Measurements from ENCODE around the gene CELSR2.

The CELSR2 gene

DNA sequence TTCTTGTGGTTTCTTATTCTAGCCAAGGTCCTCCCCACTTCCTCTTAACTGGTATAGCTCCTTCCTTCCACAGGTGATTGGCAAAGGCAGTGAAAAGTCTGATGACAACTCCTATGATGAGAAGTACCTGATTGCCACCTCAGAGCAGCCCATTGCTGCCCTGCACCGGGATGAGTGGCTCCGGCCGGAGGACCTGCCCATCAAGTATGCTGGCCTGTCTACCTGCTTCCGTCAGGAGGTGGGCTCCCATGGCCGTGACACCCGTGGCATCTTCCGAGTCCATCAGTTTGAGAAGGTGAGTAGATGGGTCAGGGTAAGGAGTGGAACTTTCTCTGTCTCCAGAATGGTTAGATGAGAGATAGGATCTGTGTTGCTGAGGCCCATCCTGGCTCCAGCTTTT, 14.2 kb upstream of the CELSR2 start:
- no peak for DNase-seq

GRCh38 chr1:109237512-109237911, 11.8 kb upstream of the CELSR2 start:
- DNase-seq, result no peak

DNA sequence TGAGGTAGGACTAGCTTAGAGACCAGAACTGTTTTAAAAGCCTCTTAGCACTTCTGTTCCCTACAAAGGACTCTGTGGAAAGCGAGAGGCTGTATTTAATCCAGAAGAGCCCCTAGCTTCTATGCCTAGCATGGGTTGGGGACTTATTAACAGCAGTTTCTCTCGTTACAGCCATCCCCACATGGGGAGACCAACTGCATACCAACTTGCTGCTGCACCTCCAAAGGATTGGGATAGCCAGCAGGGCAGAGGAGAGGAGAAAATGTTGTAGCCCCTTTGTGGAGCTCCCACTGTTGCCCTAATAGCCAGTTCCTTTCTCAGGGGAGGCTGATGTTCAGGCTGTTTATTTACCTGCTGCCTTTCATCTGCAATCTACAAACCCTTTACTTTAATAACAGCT, 11.0 kb upstream of the CELSR2 start:
- no peak for DNase-seq

GRCh38 chr1:109239047-109239408, 10.3 kb upstream of the CELSR2 start:
- no peak for DNase-seq

DNA sequence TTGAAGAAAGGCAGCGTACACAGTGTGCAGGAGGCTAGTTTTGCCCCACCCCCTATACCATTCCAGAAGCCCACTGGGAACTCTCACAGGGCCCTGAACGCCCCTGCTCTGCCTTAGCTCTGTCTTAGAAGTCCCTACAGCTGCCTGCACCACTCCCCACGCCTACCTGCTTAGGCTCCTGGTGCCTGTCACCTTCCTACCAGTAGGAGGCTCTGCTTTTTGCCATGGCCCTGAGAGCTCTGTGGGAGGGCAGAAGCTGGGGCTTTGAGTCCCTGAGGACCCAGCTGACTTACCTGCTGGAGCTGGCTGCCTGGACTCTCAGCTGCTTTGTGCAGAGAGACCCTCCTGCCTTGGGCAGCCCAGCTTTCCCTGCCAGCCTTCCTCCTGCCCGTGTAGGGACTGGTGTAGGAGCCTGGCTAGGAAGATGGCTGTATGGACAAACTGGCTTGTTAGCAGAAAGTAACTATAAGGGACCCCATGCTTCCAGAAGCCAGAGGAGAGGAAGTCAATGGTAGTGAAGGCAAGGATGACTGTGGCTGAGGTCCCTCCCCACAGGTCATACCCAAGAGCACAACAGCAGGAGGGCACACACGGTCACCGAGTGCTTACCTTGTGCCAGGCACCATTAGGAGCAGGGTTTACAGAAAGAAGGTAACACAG, 9.8 kb upstream of the CELSR2 start:
- no peak for DNase-seq

GRCh38 chr1:109240158-109241152, 8.9 kb upstream of the CELSR2 start:
- DNase-seq, result no peak

DNA sequence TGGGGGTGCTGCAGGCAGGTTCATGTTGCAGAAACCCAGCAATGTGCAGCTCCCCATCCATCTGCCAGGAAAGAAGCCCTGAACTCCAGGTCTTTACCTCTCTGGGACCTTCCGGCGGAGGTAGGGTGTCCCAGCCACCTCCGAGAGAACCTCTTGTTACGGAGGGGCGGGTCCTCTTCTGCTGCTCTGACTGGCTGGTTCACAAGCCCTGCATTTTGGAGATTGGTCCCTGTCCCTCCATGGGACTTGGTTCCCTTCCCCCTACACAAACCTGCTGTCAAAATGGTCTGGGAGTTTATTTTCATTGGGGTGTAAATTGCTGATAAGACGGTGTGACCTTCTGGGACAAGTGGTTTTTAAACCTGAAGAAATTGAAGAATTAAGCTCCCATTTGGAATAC, 8.0 kb upstream of the CELSR2 start:
- DNase-seq, result no peak

- no peak for DNase-seq
Measured at GRCh38 chr1:109241841-109242345, 7.4 kb upstream of the CELSR2 start.

DNA sequence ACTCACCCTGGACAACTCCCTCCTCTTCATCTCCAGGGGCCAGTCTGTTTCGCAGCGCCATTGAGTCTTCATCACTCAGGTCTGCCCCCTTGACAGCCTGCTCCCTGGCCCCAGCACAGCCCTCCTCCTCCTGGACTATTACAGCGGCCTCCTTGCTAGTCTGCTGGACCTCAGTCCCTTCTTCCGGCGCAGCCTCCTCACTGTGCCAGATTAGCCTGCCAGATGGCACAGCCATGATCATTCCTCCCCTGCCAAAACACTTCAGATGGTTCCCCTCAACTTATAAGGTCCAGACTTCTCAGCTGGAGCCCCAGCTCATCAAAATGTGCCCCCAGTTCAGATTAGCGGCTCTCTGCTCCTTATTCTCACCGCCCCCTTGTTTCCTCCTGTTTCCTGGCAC, 7.0 kb upstream of the CELSR2 start:
- DNase-seq, result no peak

DNA sequence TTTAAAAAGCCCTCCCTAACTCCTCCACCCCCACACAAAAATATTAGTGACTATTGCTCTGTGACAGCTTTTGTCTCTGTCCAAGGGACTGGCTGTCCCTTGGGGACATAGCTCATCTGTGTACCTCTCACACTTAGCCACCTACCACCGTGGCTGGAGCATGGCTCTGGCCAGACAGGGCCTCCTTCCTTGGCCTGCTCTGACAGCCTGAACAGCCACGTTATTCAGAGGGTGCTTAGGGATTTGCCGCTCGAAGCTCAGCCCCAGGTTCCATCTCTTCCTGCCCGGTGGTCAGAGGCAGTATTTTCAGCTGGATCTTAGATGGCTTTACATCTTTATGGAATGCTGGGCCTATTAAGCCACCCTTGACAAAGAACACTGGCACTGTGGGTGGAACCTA, 6.1 kb upstream of the CELSR2 start:
- DNase-seq, result no peak

- no peak for DNase-seq
Measured at GRCh38 chr1:109243860-109244552, 5.3 kb upstream of the CELSR2 start.

DNA sequence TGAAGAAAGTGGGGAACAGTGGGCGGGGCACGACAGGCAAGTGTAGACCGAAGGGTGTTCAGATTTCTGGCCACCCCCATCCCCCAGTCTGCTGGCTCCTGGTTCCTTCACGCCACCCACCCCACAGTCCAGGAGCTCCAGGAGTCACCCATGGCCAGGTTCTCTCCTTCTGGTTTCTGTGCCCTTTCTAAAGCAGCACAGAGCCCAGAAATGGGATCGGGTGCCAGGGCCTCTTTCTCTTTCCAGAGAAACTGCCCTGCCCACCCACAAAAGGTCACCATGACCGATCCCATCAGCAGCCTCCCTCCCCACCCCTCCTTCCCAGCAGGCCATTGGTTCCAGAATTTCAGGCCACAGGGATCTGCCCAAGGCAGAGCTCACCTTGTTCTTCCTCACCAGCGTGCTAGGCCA, 3.2 kb upstream of the CELSR2 start:
- no peak for DNase-seq

DNA sequence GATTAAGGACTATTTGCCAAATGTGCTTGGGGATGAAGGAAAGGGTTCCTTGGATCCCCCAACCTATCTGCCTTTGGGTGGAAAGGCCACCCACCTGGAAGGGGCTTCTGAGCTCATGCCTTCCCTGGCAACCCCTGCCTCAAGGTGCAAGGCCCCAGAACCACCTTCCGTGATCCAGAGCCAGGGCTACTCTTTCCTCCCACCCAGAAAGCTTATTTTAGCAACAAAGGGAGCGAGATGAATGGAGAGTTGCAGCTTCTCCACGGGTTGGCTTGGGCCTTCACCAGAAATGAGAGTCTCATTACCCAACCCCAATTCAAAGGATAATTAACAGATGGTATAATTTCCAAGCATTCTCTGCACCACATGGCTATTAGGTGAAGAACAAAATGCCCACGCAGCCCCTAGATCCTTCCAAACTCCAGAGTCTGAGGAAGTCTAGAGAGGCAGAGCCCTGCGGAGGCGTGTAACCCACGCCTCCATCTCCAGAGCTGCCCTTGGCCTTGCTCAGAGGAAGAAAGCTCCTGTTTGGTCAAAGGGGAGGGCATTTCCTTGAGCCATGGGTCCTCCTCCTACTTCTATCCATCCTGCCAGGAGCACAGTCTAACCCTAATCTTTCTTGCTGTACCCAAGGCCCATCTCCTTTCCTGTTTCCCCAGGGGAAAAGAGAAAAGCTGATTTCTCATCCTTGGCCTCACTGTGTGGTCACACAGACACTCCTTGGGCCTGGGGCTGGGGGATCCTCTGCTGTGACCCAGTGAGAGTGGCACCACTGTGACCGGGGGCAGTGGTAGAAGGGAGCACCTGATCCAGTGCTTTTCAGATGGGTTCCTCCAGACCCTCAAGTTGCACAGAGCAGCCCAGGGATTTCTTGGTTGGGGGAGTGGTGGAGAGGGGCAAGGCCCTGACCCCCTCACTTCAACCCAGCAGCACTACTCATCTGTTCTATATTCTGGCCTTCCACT, 1.7 kb upstream of the CELSR2 start:
- DNase-seq, result no peak

DNA sequence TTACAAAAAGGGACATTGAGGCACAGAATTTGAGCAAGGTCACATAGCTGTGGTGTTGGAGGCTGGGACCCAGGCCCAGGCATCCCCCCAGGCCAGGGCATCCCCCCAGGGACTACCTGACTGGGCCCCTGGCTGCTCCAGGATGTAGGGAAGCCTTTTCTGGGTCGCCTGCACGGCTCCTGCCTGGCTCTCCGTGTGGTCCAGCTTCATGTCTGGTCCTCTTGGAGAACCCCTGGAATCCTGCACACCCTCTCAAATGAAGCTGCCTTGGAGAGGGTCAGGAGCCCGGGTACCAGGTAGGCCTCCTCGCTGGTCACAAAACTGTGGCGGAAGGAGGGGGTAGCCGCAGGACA, 919 bp upstream of the CELSR2 start:
- DNase-seq, result no peak

- no peak for DNase-seq
Measured at GRCh38 chr1:109249654-109250401, 489 bp downstream of the CELSR2 start.

DNA sequence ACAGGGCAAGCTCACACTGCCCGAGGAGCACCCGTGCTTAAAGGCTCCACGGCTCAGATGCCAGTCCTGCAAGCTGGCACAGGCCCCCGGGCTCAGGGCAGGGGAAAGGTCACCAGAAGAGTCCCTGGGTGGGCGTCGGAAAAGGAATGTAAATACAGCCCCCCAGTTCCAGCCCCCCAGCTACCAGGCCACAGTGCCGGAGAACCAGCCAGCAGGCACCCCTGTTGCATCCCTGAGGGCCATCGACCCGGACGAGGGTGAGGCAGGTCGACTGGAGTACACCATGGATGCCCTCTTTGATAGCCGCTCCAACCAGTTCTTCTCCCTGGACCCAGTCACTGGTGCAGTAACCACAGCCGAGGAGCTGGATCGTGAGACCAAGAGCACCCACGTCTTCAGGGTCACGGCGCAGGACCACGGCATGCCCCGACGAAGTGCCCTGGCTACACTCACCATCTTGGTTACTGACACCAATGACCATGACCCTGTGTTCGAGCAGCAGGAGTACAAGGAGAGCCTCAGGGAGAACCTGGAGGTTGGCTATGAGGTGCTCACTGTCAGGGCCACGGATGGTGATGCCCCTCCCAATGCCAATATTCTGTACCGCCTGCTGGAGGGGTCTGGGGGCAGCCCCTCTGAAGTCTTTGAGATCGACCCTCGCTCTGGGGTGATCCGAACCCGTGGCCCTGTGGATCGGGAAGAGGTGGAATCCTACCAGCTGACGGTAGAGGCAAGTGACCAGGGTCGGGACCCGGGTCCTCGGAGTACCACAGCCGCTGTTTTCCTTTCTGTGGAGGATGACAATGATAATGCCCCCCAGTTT, 1.3 kb downstream of the CELSR2 start:
- DNase-seq, result no peak

DNA sequence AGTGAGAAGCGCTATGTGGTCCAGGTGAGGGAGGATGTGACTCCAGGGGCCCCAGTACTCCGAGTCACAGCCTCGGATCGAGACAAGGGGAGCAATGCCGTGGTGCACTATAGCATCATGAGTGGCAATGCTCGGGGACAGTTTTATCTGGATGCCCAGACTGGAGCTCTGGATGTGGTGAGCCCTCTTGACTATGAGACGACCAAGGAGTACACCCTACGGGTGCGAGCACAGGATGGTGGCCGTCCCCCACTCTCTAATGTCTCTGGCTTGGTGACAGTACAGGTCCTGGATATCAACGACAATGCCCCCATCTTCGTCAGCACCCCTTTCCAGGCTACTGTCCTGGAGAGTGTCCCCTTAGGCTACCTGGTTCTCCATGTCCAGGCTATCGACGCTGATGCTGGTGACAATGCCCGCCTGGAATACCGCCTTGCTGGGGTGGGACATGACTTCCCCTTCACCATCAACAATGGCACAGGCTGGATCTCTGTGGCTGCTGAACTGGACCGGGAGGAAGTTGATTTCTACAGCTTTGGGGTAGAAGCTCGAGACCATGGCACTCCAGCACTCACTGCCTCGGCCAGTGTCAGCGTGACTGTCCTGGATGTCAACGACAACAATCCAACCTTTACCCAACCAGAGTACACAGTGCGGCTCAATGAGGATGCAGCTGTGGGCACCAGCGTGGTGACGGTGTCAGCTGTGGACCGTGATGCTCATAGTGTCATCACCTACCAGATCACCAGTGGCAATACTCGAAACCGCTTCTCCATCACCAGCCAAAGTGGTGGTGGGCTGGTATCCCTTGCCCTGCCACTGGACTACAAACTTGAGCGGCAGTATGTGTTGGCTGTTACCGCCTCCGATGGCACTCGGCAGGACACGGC, 2.2 kb downstream of the CELSR2 start:
- no peak for DNase-seq

DNA sequence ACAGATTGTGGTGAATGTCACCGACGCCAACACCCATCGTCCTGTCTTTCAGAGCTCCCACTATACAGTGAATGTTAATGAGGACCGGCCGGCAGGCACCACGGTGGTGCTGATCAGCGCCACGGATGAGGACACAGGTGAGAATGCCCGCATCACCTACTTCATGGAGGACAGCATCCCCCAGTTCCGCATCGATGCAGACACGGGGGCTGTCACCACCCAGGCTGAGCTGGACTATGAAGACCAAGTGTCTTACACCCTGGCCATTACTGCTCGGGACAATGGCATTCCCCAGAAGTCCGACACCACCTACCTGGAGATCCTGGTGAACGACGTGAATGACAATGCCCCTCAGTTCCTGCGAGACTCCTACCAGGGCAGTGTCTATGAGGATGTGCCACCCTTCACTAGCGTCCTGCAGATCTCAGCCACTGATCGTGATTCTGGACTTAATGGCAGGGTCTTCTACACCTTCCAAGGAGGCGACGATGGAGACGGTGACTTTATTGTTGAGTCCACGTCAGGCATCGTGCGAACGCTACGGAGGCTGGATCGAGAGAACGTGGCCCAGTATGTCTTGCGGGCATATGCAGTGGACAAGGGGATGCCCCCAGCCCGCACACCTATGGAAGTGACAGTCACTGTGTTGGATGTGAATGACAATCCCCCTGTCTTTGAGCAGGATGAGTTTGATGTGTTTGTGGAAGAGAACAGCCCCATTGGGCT, 3.0 kb downstream of the CELSR2 start:
- DNase-seq, result no peak
